ENCODE data around the gene ERVFRD-1. TPM values are rescaled to one million over a fixed set of nuclear protein-coding genes. Genes with fewer than 3 reads are reported as not detected.

ERVFRD-1 gene
- total RNA-seq, 1 experiment from 2014 or later: not detected

DNA sequence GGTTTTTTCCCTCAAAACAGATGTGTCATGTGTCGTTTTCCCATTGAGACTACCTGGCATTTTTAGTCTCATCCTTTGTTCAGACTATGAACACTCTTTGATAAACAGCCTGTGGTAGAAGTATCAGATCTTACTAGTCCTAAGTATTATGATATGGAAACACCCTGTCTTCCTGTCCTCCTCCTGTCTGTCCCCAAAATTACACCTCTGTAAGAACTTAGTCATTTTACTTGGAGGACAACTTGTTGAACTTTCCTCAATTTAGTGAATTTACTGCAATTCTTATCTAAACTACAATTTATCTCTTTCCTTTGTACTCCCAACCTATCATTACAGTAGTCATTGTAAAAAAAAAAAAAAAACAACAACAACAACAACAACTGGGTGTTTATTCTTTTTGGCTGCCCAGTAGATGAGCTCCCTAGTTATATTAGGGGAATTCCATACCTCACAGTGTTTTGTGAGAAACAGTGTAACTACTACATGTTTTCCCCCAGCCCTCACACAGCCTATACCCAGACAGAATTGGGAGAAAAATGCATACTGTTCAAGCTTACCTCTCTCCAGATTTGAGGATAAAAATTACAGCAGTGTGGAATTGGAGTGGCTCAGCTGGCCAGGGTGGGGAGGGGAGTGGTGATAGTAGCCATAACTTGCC is 18.5 kb upstream of the ERVFRD-1 start:
- DNase-seq: no peak
- peaks cover 9% of the 10 kb centered on the region for H3K36me3 ChIP-seq (ENCODE audit: low read depth, low read length)
- H3K27ac ChIP-seq (ENCODE audit: low read length): no peak overlapping the region
- H3K4me2 ChIP-seq (ENCODE audit: low read length): no peak overlapping the region
- H3K4me1 ChIP-seq (ENCODE audit: insufficient read depth, low read length): no peaks in the 10 kb centered on the region
- TF ChIP-seq EZH2 (IDR thresholded peaks at IDR 0.05; ENCODE audit: low read length, unreplicated experiment) (no peak), EZH2phosphoT487 (IDR thresholded peaks at IDR 0.05; ENCODE audit: borderline replicate concordance, low read length) (no peak)
- TF ChIP-seq, protein P1, sequence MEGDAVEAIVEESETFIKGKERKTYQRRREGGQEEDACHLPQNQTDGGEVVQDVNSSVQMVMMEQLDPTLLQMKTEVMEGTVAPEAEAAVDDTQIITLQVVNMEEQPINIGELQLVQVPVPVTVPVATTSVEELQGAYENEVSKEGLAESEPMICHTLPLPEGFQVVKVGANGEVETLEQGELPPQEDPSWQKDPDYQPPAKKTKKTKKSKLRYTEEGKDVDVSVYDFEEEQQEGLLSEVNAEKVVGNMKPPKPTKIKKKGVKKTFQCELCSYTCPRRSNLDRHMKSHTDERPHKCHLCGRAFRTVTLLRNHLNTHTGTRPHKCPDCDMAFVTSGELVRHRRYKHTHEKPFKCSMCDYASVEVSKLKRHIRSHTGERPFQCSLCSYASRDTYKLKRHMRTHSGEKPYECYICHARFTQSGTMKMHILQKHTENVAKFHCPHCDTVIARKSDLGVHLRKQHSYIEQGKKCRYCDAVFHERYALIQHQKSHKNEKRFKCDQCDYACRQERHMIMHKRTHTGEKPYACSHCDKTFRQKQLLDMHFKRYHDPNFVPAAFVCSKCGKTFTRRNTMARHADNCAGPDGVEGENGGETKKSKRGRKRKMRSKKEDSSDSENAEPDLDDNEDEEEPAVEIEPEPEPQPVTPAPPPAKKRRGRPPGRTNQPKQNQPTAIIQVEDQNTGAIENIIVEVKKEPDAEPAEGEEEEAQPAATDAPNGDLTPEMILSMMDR (conservative IDR thresholded peaks at IDR 0.05; ENCODE audit: low read depth, low read length): no peak
- POLR2A ChIA-PET (ENCODE audit: unreplicated experiment): no interaction called here
- no peak overlapping the region for H3K9ac ChIP-seq (ENCODE audit: low read length)
- no TSS peak for BruUV-seq (replicated peaks)
- H2AFZ ChIP-seq (ENCODE audit: low read length): no peak overlapping the region
- CTCF ChIA-PET: no interaction called here
- no peak for ATAC-seq
- no peaks in the 10 kb centered on the region for H3F3A ChIP-seq (ENCODE audit: low read length, unreplicated experiment)
- no peaks in the 10 kb centered on the region for H4K20me1 ChIP-seq (ENCODE audit: low read length)
- H3K9me2 ChIP-seq (replicated peaks; ENCODE audit: low read length): no peaks in the 10 kb centered on the region
- H3K4me3 ChIP-seq (ENCODE audit: low read length): no peak overlapping the region
- peaks cover 42% of the 10 kb centered on the region for H3K79me2 ChIP-seq (ENCODE audit: low read length)
- H3K27me3 ChIP-seq (ENCODE audit: low read length): no peaks in the 10 kb centered on the region
- H3K9me3 ChIP-seq (ENCODE audit: low read length): no peaks in the 10 kb centered on the region
- intact Hi-C loops (cut with micrococcal nuclease): no loop called here

DNA sequence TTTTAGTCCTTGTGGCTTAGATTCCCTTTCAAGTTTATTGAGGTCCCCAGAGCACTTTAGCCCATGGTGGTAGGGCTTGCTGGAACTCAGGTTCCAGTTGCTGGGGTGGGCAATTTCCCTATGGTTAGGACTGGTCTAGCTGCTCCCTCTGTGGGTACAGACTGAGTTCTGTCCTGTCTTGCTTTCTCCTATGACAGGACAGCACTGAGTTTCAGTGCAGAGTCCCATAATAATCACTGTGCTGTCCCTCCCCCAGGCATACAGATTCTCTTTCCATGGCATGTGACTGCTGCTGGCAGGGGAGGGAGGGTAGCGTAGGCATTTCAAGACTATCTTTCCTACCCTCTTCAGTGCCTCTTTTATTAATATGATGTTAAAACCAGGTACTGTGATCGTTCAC is 17.1 kb upstream of the ERVFRD-1 start:
- TF ChIP-seq EZH2phosphoT487 (IDR thresholded peaks at IDR 0.05; ENCODE audit: borderline replicate concordance, low read length) (no peak), EZH2 (IDR thresholded peaks at IDR 0.05; ENCODE audit: low read length, unreplicated experiment) (no peak)
- TF ChIP-seq, protein P1 (conservative IDR thresholded peaks at IDR 0.05; ENCODE audit: low read depth, low read length): no peak
- POLR2A ChIA-PET (ENCODE audit: unreplicated experiment): no interaction called here
- Histone ChIP-seq H3K9ac (ENCODE audit: low read length) (no peak overlapping the region), H3K79me2 (ENCODE audit: low read length) (peaks cover 54% of the 10 kb centered on the region), H4K20me1 (ENCODE audit: low read length) (no peaks in the 10 kb centered on the region), H3K36me3 (ENCODE audit: low read depth, low read length) (0 out of 2 replicates have a peak, but pooled peaks cover 2% of the 10 kb centered on the region), H2AFZ (ENCODE audit: low read length) (no peak overlapping the region), H3F3A (ENCODE audit: low read length, unreplicated experiment) (no peaks in the 10 kb centered on the region), H3K27me3 (ENCODE audit: low read length) (no peaks in the 10 kb centered on the region), H3K27ac (ENCODE audit: low read length) (no peak overlapping the region), H3K4me3 (ENCODE audit: low read length) (no peak overlapping the region), H3K9me2 (replicated peaks; ENCODE audit: low read length) (no peaks in the 10 kb centered on the region), H3K4me2 (ENCODE audit: low read length) (no peak overlapping the region), H3K4me1 (ENCODE audit: insufficient read depth, low read length) (no peaks in the 10 kb centered on the region), H3K9me3 (ENCODE audit: low read length) (no peaks in the 10 kb centered on the region)
- intact Hi-C loops (cut with micrococcal nuclease): no loop called here
- CTCF ChIA-PET: no interaction called here
- no peak for DNase-seq
- no peak for ATAC-seq
- no TSS peak for BruUV-seq (replicated peaks)

DNA sequence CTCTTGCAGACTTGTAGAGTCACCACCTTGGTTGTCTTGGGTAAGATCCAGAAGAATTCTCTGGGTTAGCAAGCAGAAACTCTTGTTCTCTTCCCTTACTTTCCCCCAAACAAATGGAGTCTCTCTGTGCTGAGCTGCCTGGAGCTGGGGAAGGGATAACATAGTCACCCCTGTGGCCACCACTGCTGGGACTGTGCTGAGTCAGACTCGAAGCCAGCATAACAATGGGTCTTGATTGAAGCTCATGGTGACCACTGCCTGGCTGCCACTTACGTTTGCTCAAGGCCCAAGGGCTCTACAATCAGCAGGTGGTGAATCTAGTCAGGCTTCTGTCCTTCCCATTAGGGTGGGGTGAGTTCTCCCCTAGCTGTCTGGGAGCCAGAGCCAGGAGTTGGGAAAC is 15.4 kb upstream of the ERVFRD-1 start:
- no peaks in the 10 kb centered on the region for H3K9me2 ChIP-seq (replicated peaks; ENCODE audit: low read length)
- no peak; the same call in 1 of the 2 replicates for ATAC-seq
- no peak overlapping the region for H2AFZ ChIP-seq (ENCODE audit: low read length)
- CTCF ChIA-PET: no interaction called here
- no peaks in the 10 kb centered on the region for H3K4me1 ChIP-seq (ENCODE audit: insufficient read depth, low read length)
- no peaks in the 10 kb centered on the region for H3F3A ChIP-seq (ENCODE audit: low read length, unreplicated experiment)
- H3K4me3 ChIP-seq (ENCODE audit: low read length): no peak overlapping the region
- H3K79me2 ChIP-seq (ENCODE audit: low read length): peaks cover 66% of the 10 kb centered on the region
- intact Hi-C loops (cut with micrococcal nuclease): no loop called here
- peak; percentile 32 for DNase-seq
- H3K9ac ChIP-seq (ENCODE audit: low read length): no peak overlapping the region
- no peaks in the 10 kb centered on the region for H3K27me3 ChIP-seq (ENCODE audit: low read length)
- BruUV-seq (replicated peaks): no TSS peak
- H4K20me1 ChIP-seq (ENCODE audit: low read length): no peaks in the 10 kb centered on the region
- POLR2A ChIA-PET (ENCODE audit: unreplicated experiment): no interaction called here
- H3K27ac ChIP-seq (ENCODE audit: low read length): no peak overlapping the region
- no peaks in the 10 kb centered on the region for H3K9me3 ChIP-seq (ENCODE audit: low read length)
- TF ChIP-seq, protein P1 (conservative IDR thresholded peaks at IDR 0.05; ENCODE audit: low read depth, low read length): no peak
- TF ChIP-seq EZH2 (IDR thresholded peaks at IDR 0.05; ENCODE audit: low read length, unreplicated experiment) (no peak), EZH2phosphoT487 (IDR thresholded peaks at IDR 0.05; ENCODE audit: borderline replicate concordance, low read length) (no peak)
- 0 out of 2 replicates have a peak, but pooled peaks cover 2% of the 10 kb centered on the region for H3K36me3 ChIP-seq (ENCODE audit: low read depth, low read length)
- H3K4me2 ChIP-seq (ENCODE audit: low read length): no peak overlapping the region
